GM18873 (cell line): ENCODE measurements around the gene RBAK.
"Not testable (repeated sequence)": the region's sequence is repeated elsewhere in the genome, so short reads cannot be mapped to it uniquely, and the experiment has no call there.

ENCODE experiments used
- ATAC-seq: cut with Tn5 transposase; IDR thresholded peaks from one replicate; pipeline ENCODE4 v1.9.1; 2021; ENCODE audit warnings: mild to moderate bottlenecking, moderate library complexity, moderate number of reproducible peaks; ENCODE audit not compliant: unreplicated experiment, low FRiP score

The RBAK gene

GRCh38 chr7:5047127-5047526 is 1.5 kb downstream of the RBAK start:
- not testable (repeated sequence) for ATAC-seq

DNA sequence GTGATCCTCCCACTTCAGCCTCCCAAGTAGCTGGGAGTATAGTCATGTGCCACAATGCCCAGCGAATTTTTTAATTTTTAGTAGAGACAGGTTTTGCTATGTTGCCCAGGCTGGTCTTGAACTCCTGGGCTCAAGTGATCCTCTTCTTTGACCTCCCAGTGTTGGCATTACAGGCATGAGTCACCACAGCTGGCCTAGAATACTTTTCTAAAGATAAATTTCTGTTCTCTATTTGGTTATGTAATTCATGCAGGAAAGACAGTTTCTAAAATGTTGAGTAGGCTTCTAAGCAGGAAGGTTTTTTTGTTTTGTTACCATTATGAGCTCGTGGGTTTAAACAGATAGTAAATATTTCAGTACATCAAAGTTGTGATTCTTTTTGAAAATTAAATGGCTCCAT is 5.0 kb downstream of the RBAK start:
- no peak for ATAC-seq

DNA sequence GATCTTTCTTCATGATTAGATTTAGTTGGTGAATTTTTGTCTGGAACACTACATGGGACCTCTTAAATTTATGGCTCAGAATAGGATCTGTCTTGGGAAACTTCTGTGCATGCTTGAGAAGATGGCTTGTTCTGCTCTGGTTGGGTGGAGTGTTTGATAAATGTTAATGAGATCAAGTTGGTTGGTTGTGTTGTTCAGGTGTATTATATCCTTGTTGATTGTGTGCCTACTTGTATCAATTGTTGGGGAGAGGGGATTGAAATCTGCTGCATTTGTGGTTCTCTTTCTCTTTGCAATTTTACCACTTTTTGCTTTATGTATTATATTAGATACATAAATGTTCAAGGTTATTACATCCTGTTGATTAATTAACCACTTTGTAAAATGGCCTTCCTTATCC is 6.1 kb downstream of the RBAK start:
- not testable (repeated sequence) for ATAC-seq

DNA sequence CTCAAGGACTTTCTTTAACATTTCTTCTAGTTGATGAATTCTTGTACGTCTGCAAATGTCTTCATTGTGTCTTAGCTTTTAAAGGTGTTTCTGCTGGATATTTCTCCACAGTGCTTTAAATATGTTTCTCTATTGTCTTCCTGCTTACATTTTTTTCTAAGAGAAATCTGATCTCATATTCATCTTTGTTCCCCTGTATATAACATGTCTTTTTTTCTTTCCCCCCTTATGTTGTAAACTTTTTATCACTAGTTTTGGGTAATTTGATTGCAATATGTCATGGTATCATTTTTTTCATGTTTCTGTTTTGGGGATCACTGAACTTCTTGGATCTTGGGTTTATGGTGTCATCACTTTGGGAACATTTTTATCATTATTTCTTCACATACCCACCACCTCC is 7.5 kb downstream of the RBAK start:
- no peak for ATAC-seq

- ATAC-seq, result no peak
These were observed 18.0 kb downstream of the RBAK start for GRCh38 chr7:5063698-5064097.

DNA sequence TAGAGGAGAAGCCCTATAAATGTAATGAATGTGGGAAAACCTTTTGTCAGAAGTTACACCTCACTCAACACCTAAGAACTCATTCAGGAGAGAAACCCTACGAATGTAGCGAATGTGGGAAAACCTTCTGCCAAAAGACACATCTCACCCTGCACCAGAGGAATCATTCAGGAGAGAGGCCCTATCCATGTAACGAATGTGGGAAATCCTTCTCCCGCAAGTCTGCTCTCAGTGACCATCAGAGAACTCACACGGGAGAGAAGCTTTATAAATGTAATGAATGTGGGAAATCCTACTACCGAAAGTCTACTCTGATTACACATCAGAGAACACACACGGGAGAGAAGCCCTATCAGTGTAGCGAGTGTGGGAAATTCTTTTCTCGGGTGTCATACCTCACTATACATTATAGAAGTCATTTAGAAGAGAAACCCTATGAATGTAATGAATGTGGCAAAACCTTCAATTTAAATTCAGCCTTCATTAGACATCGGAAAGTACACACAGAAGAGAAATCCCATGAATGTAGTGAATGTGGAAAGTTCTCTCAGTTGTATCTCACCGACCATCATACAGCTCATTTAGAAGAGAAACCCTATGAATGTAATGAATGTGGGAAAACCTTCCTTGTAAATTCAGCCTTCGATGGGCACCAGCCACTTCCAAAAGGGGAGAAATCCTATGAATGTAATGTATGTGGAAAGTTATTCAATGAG is 18.9 kb downstream of the RBAK start:
- ATAC-seq, result no peak

- ATAC-seq, result no peak
These were observed 19.4 kb downstream of the RBAK start for GRCh38 chr7:5065107-5065407.

GRCh38 chr7:5068521-5068920 is 22.9 kb downstream of the RBAK start:
- no peak for ATAC-seq

DNA sequence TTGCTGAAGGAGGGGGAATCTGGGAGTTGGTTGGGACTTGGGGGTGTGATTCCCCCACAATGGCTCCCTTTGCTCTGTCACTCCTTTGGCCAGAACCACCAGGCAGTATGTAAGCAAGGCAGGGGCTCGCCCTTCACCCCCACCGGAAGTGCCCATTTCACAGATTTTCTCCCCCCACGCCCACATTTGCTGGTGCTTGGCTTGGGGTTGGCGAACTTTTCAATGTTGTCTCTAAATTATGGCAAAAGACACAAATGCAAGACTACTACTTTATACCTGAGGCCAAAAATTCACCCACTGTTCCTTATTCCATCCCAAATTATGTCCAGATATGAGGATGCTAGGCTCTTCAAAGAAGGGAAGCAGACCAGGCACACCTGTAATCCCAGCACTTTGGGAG is 24.5 kb downstream of the RBAK start:
- ATAC-seq, result no peak

DNA sequence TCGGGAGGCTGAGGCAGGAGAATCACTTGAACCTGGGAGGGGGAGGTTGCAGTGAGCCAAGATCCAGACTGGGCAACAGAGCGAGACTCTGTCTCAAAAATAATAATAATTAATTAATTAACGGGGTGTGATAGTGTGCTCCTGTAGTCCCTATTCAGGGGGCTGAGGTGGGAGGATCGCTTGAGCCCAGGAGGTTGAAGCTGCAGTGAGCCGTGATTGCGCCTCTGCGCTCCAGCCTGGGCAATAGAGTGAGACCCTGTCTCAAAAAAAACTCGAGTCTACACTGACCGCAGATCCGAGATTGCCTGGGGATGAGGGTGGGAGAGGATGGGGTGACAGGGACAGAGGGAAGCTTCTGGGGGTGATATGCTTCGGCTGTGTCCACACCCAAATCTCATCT is 29.5 kb downstream of the RBAK start:
- not testable (repeated sequence) for ATAC-seq

DNA sequence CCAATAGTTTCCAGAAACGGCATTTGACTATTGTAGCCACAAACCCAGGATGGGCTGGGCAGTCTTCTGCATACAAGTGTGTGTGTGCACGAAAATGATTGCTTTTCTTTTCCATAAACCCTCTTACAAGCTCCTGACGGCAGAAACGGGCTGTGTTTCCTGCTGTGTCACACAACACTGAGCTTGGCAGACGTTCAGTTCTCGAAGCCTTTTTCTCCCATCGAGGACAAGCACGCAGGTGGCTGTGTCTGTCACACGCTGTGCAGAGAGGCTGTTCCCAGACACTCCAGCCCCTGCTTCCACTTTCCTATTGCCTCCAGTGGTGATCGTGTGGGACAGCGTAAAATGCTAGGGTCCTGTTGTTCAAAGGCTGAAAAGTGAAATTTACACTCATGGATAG is 32.1 kb downstream of the RBAK start:
- ATAC-seq, result no peak

DNA sequence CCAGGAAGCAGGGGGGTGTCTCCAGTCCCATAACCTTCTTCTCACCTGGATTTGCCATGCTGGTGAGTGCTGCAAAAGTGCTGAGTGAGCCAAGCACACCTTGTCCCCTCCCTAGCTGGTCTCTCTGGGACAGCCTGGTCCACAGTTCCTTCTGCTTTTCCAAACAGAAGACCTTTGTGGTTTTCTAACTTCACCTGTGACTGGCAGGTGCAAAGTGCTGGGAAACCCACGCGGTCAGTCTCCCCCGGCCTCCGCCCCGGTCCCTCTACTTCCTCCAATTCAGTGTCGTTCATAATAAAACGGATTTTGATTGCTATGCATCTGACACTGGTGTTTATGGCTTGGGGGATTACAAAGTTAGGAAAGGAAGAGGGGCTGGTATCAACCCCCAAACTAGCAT is 37.1 kb downstream of the RBAK start:
- ATAC-seq, result no peak

DNA sequence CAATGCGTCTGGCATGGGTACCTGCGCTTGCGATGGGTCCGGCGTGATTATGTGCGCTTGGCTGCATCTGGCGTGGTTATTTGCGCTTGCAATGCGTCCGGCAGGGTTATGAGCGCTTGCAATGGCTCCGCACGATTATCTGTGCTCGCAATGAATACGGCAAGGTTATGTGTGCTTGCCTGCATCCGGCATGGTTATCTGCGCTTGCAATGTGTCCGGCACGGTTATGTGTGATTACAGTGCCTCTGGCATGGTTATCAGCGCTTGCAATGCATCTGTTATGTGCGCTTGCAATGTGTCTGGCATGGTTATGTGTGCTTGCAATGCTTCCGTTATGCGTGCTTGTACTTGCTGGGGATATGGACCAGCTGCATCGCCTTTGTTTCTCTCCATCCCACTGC is 37.7 kb downstream of the RBAK start:
- no peak for ATAC-seq

GRCh38 chr7:5086256-5086655 is 40.6 kb downstream of the RBAK start:
- ATAC-seq, result no peak

GRCh38 chr7:5088228-5088833 is 42.7 kb downstream of the RBAK start:
- not testable (repeated sequence) for ATAC-seq

DNA sequence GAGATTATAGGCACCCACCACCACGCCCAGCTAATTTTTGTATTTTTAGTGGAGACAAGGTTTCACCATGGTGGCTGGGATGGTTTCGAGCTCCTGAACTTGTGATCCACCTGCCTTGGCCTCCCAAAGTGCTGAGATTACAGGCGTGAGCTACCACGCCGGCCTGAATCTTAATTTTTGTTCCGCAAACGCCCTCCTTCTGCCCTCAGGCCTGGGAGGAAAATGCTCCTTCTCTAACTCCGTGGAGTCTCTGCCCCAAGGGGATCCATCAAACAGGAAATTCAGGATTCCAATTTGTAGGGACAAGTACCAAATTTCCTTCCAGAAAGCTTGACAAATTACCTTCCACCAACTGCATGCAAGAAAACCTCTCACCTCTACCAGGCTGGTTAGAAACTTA is 43.2 kb downstream of the RBAK start:
- ATAC-seq, result no peak

GRCh38 chr7:5093948-5094347 is 48.3 kb downstream of the RBAK start:
- ATAC-seq, result no peak

- ATAC-seq, result no peak
These were observed 49.0 kb downstream of the RBAK start for GRCh38 chr7:5094641-5095040.

- ATAC-seq, result no peak
These were observed 70.7 kb downstream of the RBAK start for GRCh38 chr7:5116359-5116758.

DNA sequence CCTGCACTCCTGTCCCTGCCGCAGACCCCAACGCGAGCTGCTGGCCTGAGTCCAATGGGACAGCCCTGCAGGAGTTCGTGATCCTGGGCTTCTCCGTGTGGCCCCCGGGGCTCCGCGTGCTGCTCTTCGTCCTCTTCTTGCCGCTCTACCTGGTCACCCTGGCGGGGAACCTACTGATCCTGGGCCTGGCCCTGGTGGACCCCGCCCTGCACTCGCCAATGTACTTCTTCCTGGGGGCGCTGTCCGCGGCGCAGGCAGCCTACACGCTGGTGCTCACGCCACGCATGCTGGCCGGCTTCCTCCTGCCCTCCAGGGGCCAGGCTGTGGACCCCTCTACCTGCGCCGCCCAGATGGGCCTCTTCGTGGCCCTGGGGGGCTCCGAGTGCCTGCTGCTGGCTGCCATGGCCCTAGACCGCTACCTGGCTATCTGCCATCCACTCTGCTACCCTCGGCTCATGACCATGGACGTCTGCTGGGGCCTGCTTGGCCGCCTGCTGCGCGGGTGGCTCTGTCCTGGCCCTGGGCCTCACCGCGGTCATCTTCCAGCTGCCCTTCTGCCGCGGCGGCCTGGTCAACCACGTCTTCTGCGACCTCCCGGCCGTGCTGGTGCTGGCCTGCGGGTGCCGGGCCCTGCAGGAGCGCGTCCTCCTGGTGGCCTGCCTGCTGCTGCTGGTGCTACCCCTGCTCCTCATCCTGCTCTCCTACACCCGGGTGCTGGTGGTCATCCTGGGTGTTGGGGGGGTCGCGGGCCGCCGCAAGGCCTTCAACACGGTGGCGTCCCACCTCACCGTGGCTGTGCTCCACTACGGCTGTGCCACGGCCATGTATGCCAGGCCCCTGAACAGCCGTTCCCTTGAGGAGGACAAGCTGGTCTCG is 71.7 kb downstream of the RBAK start:
- no peak for ATAC-seq
